ENCODE data around the gene ADRA2C. TPM values are rescaled to one million over a fixed set of nuclear protein-coding genes. Genes with fewer than 3 reads are reported as not detected.

Gene ADRA2C
- total RNA-seq, 1 experiment from 2014 or later, result 28.1 TPM

- intact Hi-C loops (cut with micrococcal nuclease), result no loop called here
- no TSS peak for BruUV-seq (replicated peaks)
- Histone ChIP-seq H3K4me2 (ENCODE audit: low read length) (no peak overlapping the region), H3K79me2 (ENCODE audit: insufficient read depth, low read length) (no peaks in the 10 kb centered on the region), H3K9ac (ENCODE audit: low read length) (no peak overlapping the region), H2AFZ (ENCODE audit: low read depth, low read length, poor library complexity, severe bottlenecking) (no peak overlapping the region), H3K27ac (ENCODE audit: low read depth, low read length) (no peak overlapping the region), H3K9me3 (ENCODE audit: control insufficient read depth in 1 of 2, insufficient read depth in 1 of 2, low read depth in 1 of 2, low read length in 2 of 2) (no peaks in the 10 kb centered on the region), H4K20me1 (ENCODE audit: insufficient read depth) (no peaks in the 10 kb centered on the region), H3K4me1 (ENCODE audit: control insufficient read depth in 1 of 2, insufficient read depth in 2 of 2, low read length in 2 of 2) (peaks cover 8 to 13% of the 10 kb centered on the region in 2 experiments; a peak in 2 of 4 replicates), H3K27me3 (ENCODE audit: insufficient read depth, low read length) (no peaks in the 10 kb centered on the region), H3K36me3 (ENCODE audit: control insufficient read depth in 1 of 2, insufficient read depth in 2 of 2, low read length in 2 of 2) (no peaks in the 10 kb centered on the region), H3K4me3 (replicated peaks in 1 of 2; ENCODE audit: low read depth in 1 of 2, low read length in 2 of 2) (no peak overlapping the region), H3K9me2 (ENCODE audit: insufficient read depth) (no peaks in the 10 kb centered on the region)
- TF ChIP-seq RAD21 (IDR thresholded peaks at IDR 0.05; ENCODE audit: low read depth) (no peak), TCF7L2 (IDR thresholded peaks at IDR 0.05; ENCODE audit: borderline replicate concordance, extremely low read depth, insufficient read depth, insufficient read length) (no peak), CEBPB (IDR thresholded peaks at IDR 0.05; ENCODE audit: low read depth) (no peak), ZBTB33 (IDR thresholded peaks at IDR 0.05; ENCODE audit: extremely low read depth, insufficient replicate concordance, low read length) (no peak), ZFX (IDR thresholded peaks at IDR 0.05) (no peak), ZNF274 (IDR thresholded peaks at IDR 0.05; ENCODE audit: low read depth, low read length) (no peak)
- ATAC-seq (no peak), DNase-seq (ENCODE audit: low read depth, low spot score) (no peak)
- CTCF ChIA-PET, result no interaction called here
- POLR2A ChIA-PET, result no interaction called here
- RAD21 ChIA-PET (ENCODE audit: low non-redundant PET in 1 of 2, low total read pairs in 2 of 2, uncharacterized antibody in 2 of 2, unreplicated experiment in 2 of 2), result interaction anchor here in 1 of 2 experiments (0.5 kb wide), 1 partner anchor 112 kb away, joined by 3 read pairs; no protein-coding TSS in a partner anchor
These were observed 2.9 kb downstream of the ADRA2C start for GRCh38 chr4:3768842-3769641.

Measured in HCT116 (cell line).